Measurements from ENCODE around the gene PRR23C.

Gene PRR23C

GRCh38 chr3:138995706-138996105 is 49.0 kb downstream of the PRR23C start:
- DNase-seq, result no peak

All from NCI-H774 (cell line).